MCF 10A (cell line): ENCODE data around the gene KLHL40. TPM values are rescaled to one million over a fixed set of nuclear protein-coding genes. Genes with fewer than 3 reads are reported as not detected.

Experiments used
- BruUV-seq: library from RNA; stranded (reverse); fragments of 400-500 nt; replicated peaks from 2 replicates; lab custom pipeline; 2021; lab: Mats Ljungman, UMichigan
- CTCF ChIA-PET: fragments of 300-600 bp; sonication (Branson Sonifier 250); formaldehyde crosslinking; extraction: SDS; loops from one replicate; lab custom pipeline; 2021; ENCODE audit warnings: antibody characterized with exemption, inconsistent platforms; lab: Yijun Ruan, JAX
- POLR2A ChIA-PET: fragments of 300-600, 350-650 bp; sonication (Branson Sonifier 250); formaldehyde crosslinking; extraction: SDS; loops from one replicate; lab custom pipeline; 2020; ENCODE audit warnings: antibody characterized with exemption, inconsistent platforms; lab: Yijun Ruan, JAX
- DNase-seq: peaks from one replicate; pipeline ENCODE4 v3.0.0-alpha.2; 2018; ENCODE audit not compliant: unreplicated experiment
- H3K27ac Mint-ChIP-seq: one replicate; pipeline ENCODE4 v1.8.0; 2022; ENCODE audit warnings: mild to moderate bottlenecking, low read depth, mixed read lengths; ENCODE audit not compliant: unreplicated experiment
- H3K27me3 Mint-ChIP-seq: one replicate; pipeline ENCODE4 v1.8.0; 2022; ENCODE audit warnings: mixed read lengths; ENCODE audit not compliant: insufficient read depth, unreplicated experiment
- H3K36me3 Mint-ChIP-seq: one replicate; pipeline ENCODE4 v1.8.0; 2022; ENCODE audit warnings: mild to moderate bottlenecking, moderate library complexity, mixed read lengths; ENCODE audit not compliant: insufficient read depth, unreplicated experiment
- H3K4me1 Mint-ChIP-seq: one replicate; pipeline ENCODE4 v1.8.0; 2022; ENCODE audit warnings: mixed read lengths; ENCODE audit not compliant: insufficient read depth, unreplicated experiment
- H3K4me3 Mint-ChIP-seq: one replicate; pipeline ENCODE4 v1.8.0; 2022; ENCODE audit warnings: mild to moderate bottlenecking, moderate library complexity, mixed read lengths; ENCODE audit not compliant: unreplicated experiment
- H3K9me3 Mint-ChIP-seq: one replicate; pipeline ENCODE4 v1.8.0; 2022; ENCODE audit warnings: mixed read lengths; ENCODE audit not compliant: unreplicated experiment
- CTCF ChIP-seq: fragments of 200-600 bp; IDR thresholded peaks from one replicate; pipeline ENCODE4 v1.8.0; 2022; ENCODE audit warnings: antibody characterized with exemption, mild to moderate bottlenecking; ENCODE audit not compliant: unreplicated experiment
- intact Hi-C: fragments of 100-400 bp; cut with micrococcal nuclease; formaldehyde crosslinking; loops from 2 replicates; pipeline ENCODE4 v1.14.1; 2022
- total RNA-seq: library from RNA; stranded (reverse); gene quantifications from 2 replicates; pipeline ENCODE4 v1.2.3, GENCODE V29; 2022

The KLHL40 gene
- total RNA-seq, 1 experiment from 2014 or later, result not detected

GRCh38 chr3:42685891-42686820 lies 819 bp downstream of the KLHL40 start:
- H3K4me1 Mint-ChIP-seq, result peaks cover 19% of the 10 kb centered on the region
- H3K9me3 Mint-ChIP-seq, result no peaks in the 10 kb centered on the region
- BruUV-seq, result no TSS peak
- TF ChIP-seq CTCF, result no peak
- CTCF ChIA-PET, result no interaction called here
- intact Hi-C loops, result no loop called here
- H3K4me3 Mint-ChIP-seq, result no peak overlapping the region
- POLR2A ChIA-PET, result no interaction called here
- H3K27me3 Mint-ChIP-seq, result peaks cover 21% of the 10 kb centered on the region
- H3K36me3 Mint-ChIP-seq, result no peaks in the 10 kb centered on the region
- H3K27ac Mint-ChIP-seq, result no peak overlapping the region
- no peak for DNase-seq

- Mint-ChIP-seq H3K27me3 (peaks cover 21% of the 10 kb centered on the region), H3K36me3 (no peaks in the 10 kb centered on the region), H3K4me1 (peaks cover 19% of the 10 kb centered on the region), H3K9me3 (no peaks in the 10 kb centered on the region), H3K4me3 (no peak overlapping the region), H3K27ac (no peak overlapping the region)
- intact Hi-C loops, result no loop called here
- no peak for DNase-seq
- ChIA-PET CTCF (interaction anchor here (1.0 kb wide), 1 partner anchor 55 kb away, joined by 3 read pairs; no protein-coding TSS in a partner anchor), POLR2A (no interaction called here)
- no TSS peak for BruUV-seq
- no peak for TF ChIP-seq CTCF
Measured at GRCh38 chr3:42686832-42687650, 1.7 kb downstream of the KLHL40 start.

GRCh38 chr3:42688016-42688415 lies 2.7 kb downstream of the KLHL40 start:
- no peak overlapping the region for H3K4me3 Mint-ChIP-seq
- H3K27ac Mint-ChIP-seq, result no peak overlapping the region
- POLR2A ChIA-PET, result no interaction called here
- H3K4me1 Mint-ChIP-seq, result peaks cover 15% of the 10 kb centered on the region
- DNase-seq, result no peak
- peaks cover 21% of the 10 kb centered on the region for H3K27me3 Mint-ChIP-seq
- CTCF ChIA-PET, result interaction anchor here (0.6 to 1.0 kb wide), 2 partner anchors 54 to 159 kb away, joined by 3 to 4 read pairs; no protein-coding TSS in a partner anchor
- intact Hi-C loops, result no loop called here
- H3K36me3 Mint-ChIP-seq, result no peaks in the 10 kb centered on the region
- no peak for TF ChIP-seq CTCF
- no TSS peak for BruUV-seq
- H3K9me3 Mint-ChIP-seq, result no peaks in the 10 kb centered on the region
